Stimulated activated CD4-positive, alpha-beta T cell treated with anti-CD3 and anti-CD28 coated beads, Interleukin-1b, Interleukin-23, amount 100 ng/mL, for 4 hours (primary cell): ENCODE results near the gene POLRMT.

ENCODE experiments used
- DNase-seq, 2 donors: peaks; one replicate each; pipeline ENCODE4 v3.0.0-alpha.2; 2020; ENCODE audit warnings: low read depth in 2 of 2

Gene POLRMT

DNA sequence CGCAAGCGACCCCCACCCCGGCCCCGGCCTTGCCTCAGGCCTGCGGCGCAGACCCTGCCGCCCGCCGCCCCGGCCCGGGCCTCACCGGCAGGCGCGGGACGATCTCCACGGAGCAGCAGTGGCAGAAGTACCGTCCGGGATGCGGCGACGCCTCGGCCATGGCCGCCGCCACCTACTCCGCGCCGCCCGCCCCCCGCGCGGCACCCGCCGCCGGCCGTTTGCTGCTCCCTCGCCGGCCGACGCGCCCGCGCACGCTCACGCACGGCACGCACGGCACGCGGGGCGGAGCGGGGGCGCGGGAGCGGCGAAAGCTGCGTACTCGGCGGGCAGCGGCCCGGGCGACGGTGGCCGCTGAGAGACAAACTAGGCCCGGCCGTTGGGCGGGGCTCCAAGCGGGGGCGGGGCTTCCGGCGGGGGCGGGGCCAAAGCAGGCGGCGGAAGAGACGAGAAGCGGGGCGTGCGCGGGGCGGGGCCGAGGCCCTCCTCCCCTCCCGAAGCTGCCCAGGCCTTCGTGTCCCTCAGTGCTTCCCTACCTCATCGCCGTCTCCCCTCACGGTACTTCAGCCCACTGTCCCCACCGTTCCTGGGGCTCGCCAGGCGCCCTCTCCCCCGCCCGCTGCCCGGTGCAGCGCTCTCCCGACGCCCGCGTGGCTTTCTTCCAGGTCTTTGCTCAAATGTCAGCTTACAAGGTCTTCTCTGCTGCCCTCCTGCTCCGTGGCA lies 29.8 kb upstream of the POLRMT start, which contains the start of gene RNF126:
Gene RNF126, minus strand, starts transcription at position 253 of the 720 bp plus-strand sequence. Its CDS starts 93 bp downstream, at position 160.
- DNase-seq = peak; percentile 94 to 97

DNA sequence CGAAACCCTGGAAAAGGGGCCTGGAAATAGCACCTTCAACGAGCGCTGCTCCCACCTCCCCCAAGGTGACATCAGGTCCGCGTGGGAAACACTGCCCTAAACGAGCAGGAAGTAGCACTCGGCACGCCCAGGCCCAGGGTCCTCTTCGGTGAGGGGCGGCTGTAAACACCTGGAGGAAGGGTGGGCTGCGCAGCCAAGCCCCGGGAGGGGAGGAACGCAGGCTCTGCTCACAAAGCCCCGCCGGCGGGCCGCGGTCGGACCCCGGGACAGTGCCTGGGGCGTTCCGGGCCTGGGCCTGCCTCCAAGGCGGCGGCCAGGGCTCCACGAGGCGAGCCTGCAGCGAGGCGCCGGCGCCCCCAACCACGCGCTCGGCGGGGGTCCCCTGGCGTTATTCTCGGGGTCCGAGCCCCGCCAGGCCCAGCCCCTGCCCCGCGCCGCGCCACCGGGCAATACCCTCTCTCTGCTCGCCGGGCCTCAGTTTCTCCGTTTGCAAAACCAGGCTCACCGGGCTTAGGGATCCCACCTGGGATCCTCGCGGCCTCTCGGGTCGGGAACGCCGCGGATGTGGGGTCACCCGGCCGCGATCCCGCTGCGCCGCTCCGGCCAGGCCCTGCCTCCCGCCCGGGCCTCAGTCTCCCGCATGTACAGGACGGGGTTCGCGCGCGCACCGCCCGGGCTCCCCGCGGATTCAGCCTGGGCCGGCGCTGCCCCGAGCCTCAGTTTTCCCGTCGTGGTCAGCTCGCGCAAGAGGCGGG lies 29.0 kb upstream of the POLRMT start:
- peak; percentile 58 to 63 for DNase-seq

DNA sequence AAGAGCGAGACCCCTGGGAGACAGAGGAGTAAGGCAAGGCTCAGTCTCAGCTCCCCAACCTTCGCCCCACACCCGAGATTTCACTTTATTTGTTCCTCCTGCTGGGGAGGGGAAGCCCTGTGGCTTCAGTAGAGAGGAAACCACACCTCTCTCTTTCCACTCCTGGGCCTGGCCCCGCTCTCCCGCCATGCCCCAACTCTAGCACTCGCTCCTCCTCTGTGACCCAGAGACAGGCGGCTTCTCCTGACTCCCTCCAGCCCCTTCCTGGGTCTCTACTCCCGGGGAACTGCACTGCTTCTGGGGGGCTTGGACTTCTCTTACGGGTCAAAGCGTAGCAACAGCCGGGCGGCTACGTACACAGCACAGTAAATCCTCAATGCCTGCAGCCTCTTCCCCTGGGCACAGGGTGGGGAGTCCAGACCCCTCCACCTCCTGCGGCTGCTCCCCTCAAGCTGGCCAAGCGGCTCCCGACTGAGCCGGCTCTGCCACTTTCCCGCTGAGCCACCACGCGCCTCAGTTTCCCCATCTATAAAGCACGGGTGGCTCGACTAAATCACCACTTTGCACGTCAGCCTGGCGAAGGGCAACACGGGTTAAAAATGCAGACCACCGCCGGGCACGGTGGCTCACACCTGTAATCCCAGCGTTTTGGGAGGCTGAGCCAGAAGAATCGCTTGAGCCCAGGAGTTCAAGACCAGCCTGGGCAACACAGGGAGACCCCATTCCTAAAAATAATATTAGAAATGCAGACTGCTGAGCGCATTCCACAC lies 28.3 kb upstream of the POLRMT start:
- peak; percentile 42 to 50 for DNase-seq

DNA sequence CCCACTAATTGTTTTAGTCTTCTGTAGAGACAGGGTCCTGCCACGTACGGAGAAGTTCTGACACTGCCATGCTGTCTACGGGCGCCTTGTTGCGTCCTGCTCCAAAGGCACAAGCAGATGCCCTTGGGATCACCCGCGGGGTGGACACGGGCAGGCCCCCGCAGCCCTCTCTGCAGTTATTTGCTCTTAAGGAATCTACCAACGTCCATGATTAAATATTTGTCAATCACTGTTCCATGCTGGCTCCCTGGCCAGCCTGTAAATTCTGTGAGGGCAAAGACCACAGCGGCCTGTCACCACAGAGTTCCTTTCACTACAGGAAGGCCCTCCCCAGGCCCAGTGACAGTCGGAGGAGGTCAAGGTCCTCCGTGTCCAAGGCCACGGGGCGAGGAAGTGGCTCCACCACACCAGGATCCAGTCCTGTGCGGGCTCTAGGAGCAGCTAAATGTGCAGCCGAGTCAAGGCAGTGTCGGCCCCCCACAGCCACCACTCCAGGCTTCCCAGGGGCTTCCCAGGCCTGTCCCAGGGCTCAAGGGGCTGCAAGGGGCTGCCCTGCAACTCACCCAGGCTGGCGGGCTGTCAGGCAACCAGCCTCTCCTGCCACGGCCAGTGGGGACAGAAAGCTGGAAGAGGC lies 27.6 kb upstream of the POLRMT start:
- no peak for DNase-seq

DNA sequence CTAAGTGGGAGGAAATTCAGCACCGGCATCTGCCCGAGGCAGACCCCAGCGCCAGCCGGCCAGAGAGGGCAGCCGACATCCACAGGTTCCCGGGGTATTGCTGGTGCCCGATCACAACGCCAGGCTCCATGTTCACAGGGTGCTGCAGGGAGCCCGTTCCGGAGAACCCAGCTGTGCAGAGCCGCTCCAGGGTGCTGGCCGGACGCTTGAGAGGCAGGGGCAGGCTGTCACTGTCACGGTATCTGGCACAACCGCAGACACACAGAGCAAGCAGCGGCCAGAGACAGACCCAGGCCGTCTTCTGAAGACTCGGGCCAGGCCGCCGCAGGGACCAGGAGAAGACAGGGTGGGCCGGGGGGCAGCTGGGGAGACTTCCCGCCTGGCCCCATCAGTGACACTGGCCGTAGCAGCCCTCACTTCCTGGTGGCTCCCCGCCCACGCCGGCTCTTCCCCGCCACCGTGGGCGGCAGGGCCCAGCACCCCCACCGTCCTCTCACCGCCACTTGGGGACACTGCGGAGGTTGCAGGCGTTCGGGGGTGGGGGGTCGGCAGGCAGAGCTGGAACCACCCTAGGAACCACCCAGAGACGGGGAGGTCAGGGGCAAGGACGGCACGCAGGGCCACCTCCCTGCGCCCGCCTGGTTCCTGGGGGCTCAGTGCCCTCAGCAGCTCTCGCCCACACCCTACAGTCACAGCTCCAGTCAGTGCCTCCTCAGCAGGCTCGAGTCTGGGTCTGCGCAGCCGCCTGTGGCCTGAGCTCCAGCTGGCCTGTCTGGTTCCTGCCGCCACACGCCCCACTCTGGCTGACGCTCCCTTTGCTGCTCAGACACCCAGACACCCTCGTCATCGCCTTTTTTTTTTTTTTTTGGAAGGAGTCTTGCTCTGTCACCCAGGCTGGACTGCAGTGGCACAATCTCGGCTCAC lies 25.8 kb upstream of the POLRMT start:
- DNase-seq = no peak

DNA sequence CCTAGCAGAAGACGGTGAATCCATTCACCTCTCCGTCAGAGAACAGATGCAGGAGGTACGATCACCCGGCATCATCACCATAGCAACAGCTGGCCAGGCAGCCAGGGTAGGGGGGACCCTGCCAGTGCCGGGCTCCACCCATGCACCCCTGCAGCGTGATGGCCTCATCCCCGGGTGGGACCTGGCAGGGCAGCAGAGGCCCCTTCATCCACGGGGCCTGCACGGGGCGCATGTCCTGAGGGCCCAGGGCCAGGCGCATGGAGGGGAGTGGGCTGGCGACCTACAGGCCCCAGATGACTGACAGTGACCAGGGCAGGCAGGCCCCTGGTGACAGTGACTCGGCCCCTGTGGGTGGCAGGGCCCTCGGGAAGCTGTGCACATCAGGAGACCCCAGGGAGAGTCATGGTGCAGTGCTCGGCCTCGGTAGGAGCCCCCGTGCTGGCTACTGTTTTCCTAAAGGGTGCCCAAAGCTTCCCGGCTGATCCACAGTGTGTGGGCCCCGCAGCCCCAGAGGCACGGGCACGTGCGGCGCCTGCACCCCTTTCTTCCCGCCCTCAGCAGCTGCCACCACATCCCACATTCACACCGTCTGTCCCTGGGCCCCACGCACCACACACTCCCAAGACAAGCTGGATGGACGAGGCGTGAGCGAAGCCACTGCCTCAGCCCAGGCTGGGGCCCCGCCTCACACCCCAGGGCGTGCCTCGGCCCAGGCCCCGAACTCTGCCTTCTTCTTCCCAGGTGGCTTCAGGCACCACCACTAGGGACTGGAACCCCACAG lies 24.9 kb upstream of the POLRMT start:
- DNase-seq = no peak

DNA sequence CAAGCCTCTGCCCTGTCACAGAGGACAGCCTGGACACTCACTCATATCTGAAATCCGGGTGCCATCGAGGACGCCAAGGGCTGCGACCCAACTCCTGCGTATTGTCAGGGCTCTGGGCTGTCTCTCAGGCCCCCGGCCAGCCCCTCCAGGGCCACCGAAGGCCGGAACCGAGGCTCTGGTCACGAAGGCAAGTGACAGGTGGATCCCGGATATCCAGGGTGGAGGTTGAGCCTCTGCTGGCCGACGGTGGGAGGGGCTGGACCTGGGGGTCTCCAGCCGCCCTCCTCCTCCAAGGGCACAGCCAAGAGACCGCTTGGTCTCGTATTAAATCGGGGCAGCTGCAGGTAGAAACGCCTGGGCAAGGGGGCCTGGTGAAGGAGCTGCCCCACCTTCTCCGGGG lies 24.3 kb upstream of the POLRMT start:
- DNase-seq = no peak

DNA sequence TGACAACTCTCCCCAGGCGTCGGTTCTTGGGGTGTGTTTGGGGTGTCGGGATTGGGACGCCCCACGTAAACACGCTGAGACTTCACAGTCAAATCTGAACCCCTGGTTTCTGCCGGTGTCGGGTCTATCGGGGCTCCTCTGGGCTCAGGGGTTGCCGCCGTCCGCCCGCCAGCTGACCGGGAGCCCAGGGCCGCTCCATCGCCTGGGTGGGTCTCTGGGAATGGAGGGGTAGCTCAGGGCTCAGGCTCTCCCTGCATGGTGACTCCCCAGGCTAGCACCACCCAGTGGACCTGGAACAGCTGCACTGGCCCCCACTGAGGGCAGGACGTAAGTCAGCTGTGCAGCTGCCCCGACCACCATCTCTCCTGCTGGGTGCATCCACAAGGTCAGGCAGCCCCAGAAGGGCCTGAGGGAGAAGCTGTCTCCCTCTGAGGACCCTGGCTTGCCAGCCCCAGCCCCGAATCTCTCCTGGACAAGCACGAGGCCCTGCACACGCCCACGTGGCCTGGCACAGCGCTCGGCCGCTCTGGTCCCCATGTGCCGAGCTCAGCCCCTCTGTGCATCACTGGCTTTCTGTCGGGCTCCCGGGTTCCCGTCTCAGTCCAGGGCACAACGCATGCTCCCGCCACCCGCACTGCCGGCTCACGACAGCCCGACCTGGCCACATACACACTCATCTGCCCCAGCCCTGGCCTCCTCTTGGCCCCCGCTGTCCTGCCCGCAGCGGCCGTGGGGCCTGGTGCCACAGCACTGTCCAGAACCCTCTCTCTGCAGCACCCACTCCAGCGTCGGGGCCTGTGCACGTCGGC lies 23.6 kb upstream of the POLRMT start:
- DNase-seq = no peak

DNA sequence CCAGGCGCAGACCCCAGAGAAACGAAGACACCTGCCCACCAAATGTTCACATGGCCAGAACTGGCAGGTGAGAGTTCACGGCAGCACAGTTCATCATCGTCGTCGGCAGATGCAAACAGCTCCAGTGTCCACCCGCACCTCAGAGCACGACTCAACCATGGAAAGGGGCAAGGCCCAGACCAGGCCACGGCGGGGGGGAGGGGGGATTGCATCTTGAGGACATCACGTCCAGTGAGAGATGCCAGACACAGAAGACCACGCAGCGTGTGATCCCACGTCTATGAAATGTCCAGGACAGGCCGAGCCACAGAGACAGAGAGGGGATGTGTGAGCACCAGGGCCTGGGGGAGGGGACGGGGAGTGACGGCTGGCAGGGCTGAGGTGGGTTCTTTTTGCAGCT lies 22.4 kb upstream of the POLRMT start:
- no peak for DNase-seq

DNA sequence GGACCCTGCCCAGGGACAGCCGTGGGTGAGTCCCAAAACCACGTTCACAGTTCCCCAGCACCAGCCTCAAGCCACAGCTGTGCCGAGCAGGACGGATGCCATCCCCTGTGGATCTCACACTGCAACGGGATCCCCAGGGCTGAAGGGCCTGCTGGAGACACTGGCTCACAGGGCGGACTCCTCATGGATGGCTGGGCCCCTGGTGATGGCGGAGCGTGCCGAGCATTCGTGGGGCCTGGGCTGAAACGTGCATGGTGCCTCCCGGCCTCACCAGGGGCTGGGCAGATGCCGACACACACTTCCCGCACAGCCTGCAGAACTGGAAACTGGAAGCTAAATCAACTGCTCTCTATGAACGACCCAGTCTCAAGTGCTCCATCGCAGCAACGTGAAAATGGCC lies 20.1 kb upstream of the POLRMT start:
- no peak for DNase-seq

DNA sequence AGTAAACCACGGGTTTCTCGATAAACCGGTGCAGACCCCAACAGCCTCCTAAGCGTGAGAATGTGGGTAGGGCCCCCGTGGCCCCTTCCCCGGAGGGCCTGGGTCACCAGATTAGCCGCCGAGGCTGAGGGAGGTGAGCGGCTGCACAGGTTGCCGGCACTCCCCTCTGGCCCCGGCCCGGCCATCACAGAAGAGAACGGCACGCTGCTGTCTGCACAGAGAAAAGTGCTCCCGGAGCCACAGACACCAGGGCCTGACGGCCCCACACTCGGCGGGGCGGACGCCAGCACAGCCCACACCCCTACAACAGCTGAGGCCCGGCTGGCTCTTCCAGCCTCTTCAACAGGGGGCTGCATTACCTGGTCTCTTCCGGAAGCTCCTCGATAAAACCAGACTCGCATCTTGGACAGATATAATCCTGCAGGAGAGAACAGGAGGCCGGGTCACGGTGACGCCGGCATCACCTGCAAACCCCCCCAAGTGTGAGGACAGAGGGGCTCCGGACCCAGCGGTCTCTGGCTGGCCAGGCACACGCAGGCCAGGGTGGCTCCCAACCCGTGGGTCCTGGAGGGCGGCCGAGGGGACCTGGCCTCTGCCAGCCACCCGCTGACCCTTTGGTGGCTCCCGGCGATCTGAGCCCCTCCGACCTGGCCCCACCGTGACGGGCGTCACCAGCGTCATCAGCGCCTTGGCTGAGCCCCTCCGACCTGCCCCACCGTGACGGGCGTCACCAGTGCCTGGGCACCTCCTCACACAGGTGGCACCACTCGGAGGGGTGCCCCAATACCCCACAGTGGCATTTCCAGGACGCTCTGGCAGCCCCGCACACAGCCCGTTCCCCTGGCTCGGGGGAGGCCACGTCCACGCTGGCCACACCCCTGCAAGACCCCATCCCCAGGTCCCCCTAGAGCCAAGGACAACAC lies 19.4 kb upstream of the POLRMT start:
- no peak for DNase-seq

DNA sequence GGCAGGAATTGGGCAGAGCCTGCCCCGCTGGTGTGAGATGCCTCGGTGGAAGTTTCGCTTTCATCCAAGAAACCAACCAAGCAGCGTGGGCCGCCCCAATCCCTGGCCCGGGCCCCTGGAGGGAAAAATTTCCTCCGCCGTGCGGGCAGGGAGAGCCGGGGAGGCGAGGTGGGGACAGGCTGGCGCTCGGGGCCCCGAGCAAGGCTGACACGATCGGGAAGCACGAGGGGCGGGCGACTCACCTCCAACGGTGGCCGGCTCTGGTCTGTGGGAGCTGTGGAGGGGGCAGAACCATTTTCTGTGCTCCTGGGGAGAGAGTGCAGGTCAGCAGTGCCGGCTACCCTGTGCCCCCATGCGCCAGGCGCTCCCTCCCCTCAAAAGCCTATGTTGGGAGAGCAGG lies 18.7 kb upstream of the POLRMT start:
- DNase-seq = no peak

DNA sequence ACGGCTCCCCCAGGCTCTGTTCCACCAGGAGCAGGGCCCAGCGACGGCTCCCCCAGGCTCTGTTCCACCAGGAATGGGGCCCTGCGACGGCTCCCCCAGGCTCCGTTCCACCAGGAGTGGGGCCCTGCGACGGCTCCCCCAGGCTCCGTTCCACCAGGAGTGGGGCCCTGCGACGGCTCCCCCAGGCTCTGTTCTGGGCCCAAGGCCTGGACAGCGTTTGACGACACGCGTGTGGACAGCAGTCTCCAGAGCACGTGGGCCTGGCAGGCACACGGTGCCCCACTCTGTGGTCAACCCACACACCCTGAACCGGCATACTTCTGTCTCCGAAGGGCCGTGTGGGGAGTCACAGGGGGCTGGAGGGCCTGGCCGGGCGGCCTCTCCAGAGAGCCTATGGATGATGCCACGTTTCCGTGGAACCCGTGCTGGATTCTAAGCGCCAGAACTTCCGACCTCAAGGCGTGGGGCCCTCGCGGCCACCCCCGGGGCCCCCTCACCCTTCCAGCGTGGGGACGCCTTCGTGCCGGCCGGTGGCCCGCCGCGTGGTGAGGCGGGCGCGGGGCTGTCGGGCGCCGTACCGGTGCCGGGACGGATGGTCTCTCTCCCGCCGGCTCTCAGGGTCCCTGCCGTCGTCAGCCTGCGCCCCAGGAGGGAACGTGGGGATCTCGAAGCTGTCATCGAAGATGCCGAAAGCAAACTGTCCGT lies 17.9 kb upstream of the POLRMT start:
- no peak for DNase-seq

DNA sequence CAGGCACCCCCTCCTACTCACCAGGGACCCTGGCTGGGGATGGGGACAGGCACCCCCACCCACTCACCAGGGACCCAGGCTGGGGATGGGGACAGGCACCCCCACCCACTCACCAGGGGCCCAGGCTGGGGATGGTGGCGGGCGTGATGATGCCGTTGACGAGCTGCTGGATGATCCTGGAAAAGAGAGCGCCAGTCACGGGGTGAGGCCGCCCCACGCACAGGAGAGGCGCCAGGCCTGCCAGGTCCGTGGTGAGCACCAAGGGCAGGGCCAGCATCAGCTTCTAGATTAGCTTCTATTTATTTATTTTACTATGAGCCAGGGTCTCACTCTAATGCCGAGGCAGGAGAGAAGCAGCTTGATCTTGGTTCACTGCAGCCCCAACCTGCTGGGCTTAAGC lies 16.8 kb upstream of the POLRMT start:
- no peak for DNase-seq

DNA sequence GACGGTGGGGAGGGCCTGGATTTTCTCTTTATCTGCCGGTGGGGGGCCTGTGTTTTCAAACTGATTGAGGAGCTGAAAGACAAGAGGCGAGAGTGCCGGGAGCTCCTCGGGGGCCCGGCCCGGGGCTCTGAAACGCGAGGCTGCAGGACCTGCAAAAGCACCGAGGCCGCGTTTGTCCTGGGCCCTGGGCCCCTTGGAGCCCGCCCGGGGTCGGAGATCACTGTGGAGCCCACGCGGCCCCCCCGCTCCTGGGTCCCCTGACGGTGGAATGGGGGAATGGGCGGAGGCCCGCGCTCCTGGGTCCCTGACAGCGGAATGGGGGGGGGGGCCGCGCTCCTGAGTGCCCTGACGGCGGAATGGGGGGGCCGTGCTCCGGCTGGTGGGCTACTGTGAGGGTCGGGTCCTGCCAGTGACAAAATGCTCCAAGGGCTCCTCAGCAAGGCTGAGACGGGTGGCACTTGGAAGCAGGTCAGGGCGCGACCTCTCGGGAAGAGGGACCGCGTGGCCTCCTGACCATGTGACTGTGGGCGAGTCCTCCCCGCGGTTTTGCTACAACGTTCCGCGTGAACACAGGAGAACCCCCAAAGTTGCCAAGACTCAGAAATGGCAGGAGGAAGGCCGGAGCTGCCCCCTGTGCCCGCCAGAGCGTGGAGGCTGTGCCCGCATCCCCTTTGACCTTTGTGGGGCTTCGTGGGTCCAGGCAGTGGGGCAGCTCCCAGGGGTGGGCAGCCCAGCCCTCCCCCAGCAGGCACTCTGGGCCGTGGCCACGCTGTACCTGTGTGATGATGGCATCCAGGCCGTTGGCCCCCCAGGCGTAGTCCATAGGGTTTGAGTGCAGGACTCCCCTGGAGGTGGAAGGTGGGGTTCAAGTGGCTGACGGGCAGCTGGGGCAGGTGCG lies 15.8 kb upstream of the POLRMT start:
- no peak for DNase-seq

DNA sequence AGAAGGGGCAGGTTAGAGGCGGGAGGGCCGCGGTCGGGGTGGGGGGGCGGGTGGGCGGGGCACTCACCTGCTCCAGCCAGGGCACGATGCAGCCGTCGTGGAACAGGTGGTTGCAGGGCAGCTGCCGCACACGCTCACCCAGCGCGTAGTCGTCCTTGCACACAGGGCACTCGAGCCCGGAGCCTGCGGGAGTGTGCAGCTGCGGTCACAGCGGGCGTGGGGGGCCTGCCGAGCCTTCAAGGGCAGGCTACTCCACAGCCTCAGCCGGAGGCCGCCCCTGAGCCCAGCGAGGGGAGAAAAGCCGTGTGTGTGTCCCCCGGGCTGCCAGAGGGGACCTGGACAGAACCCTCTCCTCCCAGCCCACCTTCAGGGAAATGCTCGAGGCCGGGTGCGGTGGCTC lies 15.0 kb upstream of the POLRMT start:
- DNase-seq = no peak
